H9 (cell line): ENCODE data around the gene CNTFR. TPM values are rescaled to one million over a fixed set of nuclear protein-coding genes. Genes with fewer than 3 reads are reported as not detected.

ENCODE experiments used
- DNase-seq: peaks from one replicate; pipeline ENCODE4 v3.0.0-alpha.2; 2017
- H2AFZ ChIP-seq: one replicate; pipeline ENCODE4 v1.6.1; 2013; ENCODE audit warnings: mild to moderate bottlenecking, low read length, control low read depth, moderate library complexity
- H2AK5ac ChIP-seq: 2 replicates; pipeline ENCODE4 v1.6.1; 2013; ENCODE audit warnings: low read length, control low read depth, mixed read lengths; ENCODE audit not compliant: insufficient read length
- H2BK120ac ChIP-seq: one replicate; pipeline ENCODE4 v1.6.1; 2013; ENCODE audit warnings: low read depth, mild to moderate bottlenecking, low read length, control low read depth, inconsistent platforms; ENCODE audit not compliant: poor library complexity, severe bottlenecking
- H2BK12ac ChIP-seq: 2 replicates; pipeline ENCODE4 v1.6.1; 2013; ENCODE audit warnings: low read length, control low read depth, mixed read lengths, low read depth; ENCODE audit not compliant: insufficient read length
- H2BK15ac ChIP-seq: 2 replicates; pipeline ENCODE4 v1.6.1; 2013; ENCODE audit warnings: low read depth, low read length, control low read depth
- H2BK20ac ChIP-seq: one replicate; pipeline ENCODE4 v1.6.1; 2013; ENCODE audit warnings: low read depth, mild to moderate bottlenecking, low read length, control low read depth, inconsistent platforms; ENCODE audit not compliant: poor library complexity, severe bottlenecking
- H2BK5ac ChIP-seq: 2 replicates; pipeline ENCODE4 v1.6.1; 2013; ENCODE audit warnings: low read length, control low read depth, mixed read lengths; ENCODE audit not compliant: insufficient read length
- H3K14ac ChIP-seq: 2 replicates; pipeline ENCODE4 v1.6.1; 2013; ENCODE audit warnings: low read length, control low read depth; ENCODE audit not compliant: insufficient read depth
- H3K18ac ChIP-seq: 2 replicates; pipeline ENCODE4 v1.6.1; 2013; ENCODE audit warnings: low read depth, mild to moderate bottlenecking, mixed read lengths, low read length, control low read depth; ENCODE audit not compliant: insufficient read length
- H3K23ac ChIP-seq: 2 replicates; pipeline ENCODE4 v1.6.1; 2013; ENCODE audit warnings: low read length, control low read depth, mixed read lengths, low read depth; ENCODE audit not compliant: insufficient read length
- H3K23me2 ChIP-seq: 2 replicates; pipeline ENCODE4 v1.6.1; 2013; ENCODE audit warnings: low read depth, mild to moderate bottlenecking, mixed read lengths, low read length, control low read depth; ENCODE audit not compliant: insufficient read length, poor library complexity, severe bottlenecking
- H3K27ac ChIP-seq: 2 replicates; pipeline ENCODE4 v1.5.1; 2013; ENCODE audit warnings: low read length, control low read depth, mixed read lengths, low read depth; ENCODE audit not compliant: insufficient read length
- H3K27me3 ChIP-seq: 2 replicates; pipeline ENCODE4 v1.6.1; 2013; ENCODE audit warnings: low read length, control low read depth, inconsistent platforms; ENCODE audit not compliant: insufficient read depth
- H3K4ac ChIP-seq: 2 replicates; pipeline ENCODE4 v1.6.1; 2013; ENCODE audit warnings: low read depth, mild to moderate bottlenecking, control low read depth, inconsistent platforms, low read length, moderate library complexity
- H3K4me1 ChIP-seq: 2 replicates; pipeline ENCODE4 v1.6.1; 2013; ENCODE audit warnings: low read length, control low read depth, inconsistent platforms; ENCODE audit not compliant: insufficient read depth
- H3K4me2 ChIP-seq: 2 replicates; pipeline ENCODE4 v1.6.1; 2013; ENCODE audit warnings: low read length, control low read depth, mixed read lengths; ENCODE audit not compliant: insufficient read length, insufficient read depth
- H3K56ac ChIP-seq: 2 replicates; pipeline ENCODE4 v1.6.1; 2013; ENCODE audit warnings: low read depth, mild to moderate bottlenecking, mixed read lengths, low read length, control low read depth; ENCODE audit not compliant: insufficient read length
- H3K79me1 ChIP-seq: 2 replicates; pipeline ENCODE4 v1.6.1; 2013; ENCODE audit warnings: low read depth, mild to moderate bottlenecking, moderate library complexity, low read length, control low read depth, inconsistent platforms; ENCODE audit not compliant: insufficient read depth, poor library complexity, severe bottlenecking
- H3K79me2 ChIP-seq: 2 replicates; pipeline ENCODE4 v1.6.1; 2013; ENCODE audit warnings: low read length, control low read depth, inconsistent platforms; ENCODE audit not compliant: insufficient read depth
- H3K9ac ChIP-seq: 2 replicates; pipeline ENCODE4 v1.6.1; 2013; ENCODE audit warnings: low read length, control low read depth, mixed read lengths; ENCODE audit not compliant: insufficient read length; ENCODE audit errors: extremely low read depth
- H3K9me3 ChIP-seq: one replicate; pipeline ENCODE4 v1.6.1; 2013; ENCODE audit warnings: low read depth, low read length, inconsistent platforms; ENCODE audit not compliant: control insufficient read depth
- H3T11ph ChIP-seq: one replicate; pipeline ENCODE4 v1.6.1; 2013; ENCODE audit warnings: mild to moderate bottlenecking, low read length, control low read depth, inconsistent platforms
- H4K20me1 ChIP-seq: one replicate; pipeline ENCODE4 v1.6.1; 2013; ENCODE audit not compliant: control insufficient read depth, insufficient read length, insufficient read depth
- H4K5ac ChIP-seq: 2 replicates; pipeline ENCODE4 v1.6.1; 2013; ENCODE audit warnings: low read depth, mild to moderate bottlenecking, mixed read lengths, low read length, control low read depth; ENCODE audit not compliant: insufficient read length
- H4K8ac ChIP-seq: replicated peaks from 2 replicates; pipeline ENCODE4 v1.6.1; 2013; ENCODE audit warnings: low read length, control low read depth, mixed read lengths, low read depth; ENCODE audit not compliant: insufficient read length
- H4K91ac ChIP-seq: 2 replicates; pipeline ENCODE4 v1.6.1; 2013; ENCODE audit warnings: low read depth, mild to moderate bottlenecking, moderate library complexity, mixed read lengths, low read length, control low read depth; ENCODE audit not compliant: insufficient read length
- H3K27ac Mint-ChIP-seq, 3 experiments: 2 replicates in 2 of 3; 3 replicates in 1 of 3; pipeline ENCODE4 v1.8.0; 2020 to 2021; ENCODE audit warnings: mixed read lengths in 3 of 3, mild to moderate bottlenecking in 1 of 3, moderate library complexity in 1 of 3
- H3K27me3 Mint-ChIP-seq: 2 replicates; pipeline ENCODE4 v1.8.0; 2021; ENCODE audit warnings: low read depth, mild to moderate bottlenecking, moderate library complexity, mixed read lengths
- H3K36me3 Mint-ChIP-seq, 3 experiments: 2 replicates in 2 of 3; 3 replicates in 1 of 3; pipeline ENCODE4 v1.8.0; 2020 to 2021; ENCODE audit warnings: low read depth in 3 of 3, mixed read lengths in 3 of 3; ENCODE audit not compliant: insufficient read depth in 1 of 3
- H3K4me1 Mint-ChIP-seq, 2 experiments: 2 replicates each; pipeline ENCODE4 v1.8.0; 2020; ENCODE audit warnings: mixed read lengths in 2 of 2
- H3K4me3 Mint-ChIP-seq, 2 experiments: 2 replicates in 1 of 2; 3 replicates in 1 of 2; pipeline ENCODE4 v1.8.0; 2020 to 2021; ENCODE audit warnings: mild to moderate bottlenecking in 2 of 2, mixed read lengths in 2 of 2, moderate library complexity in 1 of 2
- H3K9me3 Mint-ChIP-seq, 2 experiments: 2 replicates in 1 of 2; 3 replicates in 1 of 2; pipeline ENCODE4 v1.8.0; 2020; ENCODE audit warnings: mild to moderate bottlenecking in 2 of 2, mixed read lengths in 2 of 2, moderate library complexity in 1 of 2
- WGBS: extraction: QIAGEN DNeasy Blood & Tissue Kit; methylation state at CpG from one replicate; pipeline ENCODE4 v1.1.7; 2013; ENCODE audit warnings: missing lambda C conversion rate, low lambda C conversion rate, mixed read lengths; ENCODE audit not compliant: insufficient read length; ENCODE audit errors: extremely low coverage; 5-methylcytosine and 5-hydroxymethylcytosine counted together
- total RNA-seq: library from RNA; stranded (reverse); gene quantifications from 2 replicates; pipeline ENCODE4 v1.2.1, GENCODE V29; 2021
- TF ChIP-seq, protein P1 (sequence below): fragments of 200-600 bp; sonication (generic); conservative IDR thresholded peaks from 3 replicates; pipeline ENCODE4 v1.8.0; 2021; ENCODE audit warnings: antibody characterized with exemption, mild to moderate bottlenecking

The CNTFR gene
- total RNA-seq, 1 experiment from 2014 or later: 0.55 TPM

DNA sequence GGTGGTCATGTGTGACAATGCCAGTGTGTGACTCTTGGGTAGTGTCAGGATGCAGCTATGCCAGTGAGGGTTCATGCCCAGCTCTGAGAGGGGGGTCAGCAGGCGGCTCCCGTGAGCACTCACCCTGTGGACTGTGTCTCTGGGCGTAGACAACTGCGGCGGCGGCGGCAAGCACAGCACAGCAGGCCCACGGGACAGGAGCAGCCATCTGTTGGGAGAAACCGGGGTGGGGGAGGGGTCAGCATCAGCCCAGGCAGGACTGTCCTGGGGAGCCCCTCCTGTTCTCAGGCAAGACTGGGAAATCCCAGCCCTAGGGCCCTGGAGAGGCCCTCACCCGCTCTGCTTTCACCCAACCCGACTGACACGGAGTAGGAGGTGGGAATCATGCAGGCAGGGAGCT, 20.8 kb downstream of the CNTFR start:
- Histone ChIP-seq H3K27ac (no peak overlapping the region), H3K4me1 (no peaks in the 10 kb centered on the region; the same call in 1 of the 2 replicates), H4K91ac (no peak overlapping the region), H4K5ac (no peak overlapping the region), H3K79me2 (no peaks in the 10 kb centered on the region), H3K18ac (no peak overlapping the region), H4K20me1 (peaks cover 4% of the 10 kb centered on the region), H2BK12ac (no peak overlapping the region), H3K27me3 (no peaks in the 10 kb centered on the region), H3K9ac (no peak overlapping the region), H2BK20ac (no peak overlapping the region), H3T11ph (no peak overlapping the region), H3K14ac (no peak overlapping the region), H2AFZ (no peak overlapping the region), H3K23ac (no peak overlapping the region), H3K56ac (no peak overlapping the region), H3K79me1 (no peaks in the 10 kb centered on the region), H2AK5ac (no peak overlapping the region), H4K8ac (no peak overlapping the region), H2BK5ac (no peak overlapping the region), H3K9me3 (no peaks in the 10 kb centered on the region), H2BK120ac (no peak overlapping the region), H3K4ac (no peak overlapping the region), H2BK15ac (no peak overlapping the region), H3K23me2 (no peaks in the 10 kb centered on the region), H3K4me2 (no peak overlapping the region)
- no CpG with 5 or more reads among the region's 12 CpGs for WGBS
- TF ChIP-seq, protein P1, sequence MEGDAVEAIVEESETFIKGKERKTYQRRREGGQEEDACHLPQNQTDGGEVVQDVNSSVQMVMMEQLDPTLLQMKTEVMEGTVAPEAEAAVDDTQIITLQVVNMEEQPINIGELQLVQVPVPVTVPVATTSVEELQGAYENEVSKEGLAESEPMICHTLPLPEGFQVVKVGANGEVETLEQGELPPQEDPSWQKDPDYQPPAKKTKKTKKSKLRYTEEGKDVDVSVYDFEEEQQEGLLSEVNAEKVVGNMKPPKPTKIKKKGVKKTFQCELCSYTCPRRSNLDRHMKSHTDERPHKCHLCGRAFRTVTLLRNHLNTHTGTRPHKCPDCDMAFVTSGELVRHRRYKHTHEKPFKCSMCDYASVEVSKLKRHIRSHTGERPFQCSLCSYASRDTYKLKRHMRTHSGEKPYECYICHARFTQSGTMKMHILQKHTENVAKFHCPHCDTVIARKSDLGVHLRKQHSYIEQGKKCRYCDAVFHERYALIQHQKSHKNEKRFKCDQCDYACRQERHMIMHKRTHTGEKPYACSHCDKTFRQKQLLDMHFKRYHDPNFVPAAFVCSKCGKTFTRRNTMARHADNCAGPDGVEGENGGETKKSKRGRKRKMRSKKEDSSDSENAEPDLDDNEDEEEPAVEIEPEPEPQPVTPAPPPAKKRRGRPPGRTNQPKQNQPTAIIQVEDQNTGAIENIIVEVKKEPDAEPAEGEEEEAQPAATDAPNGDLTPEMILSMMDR: no peak
- no peak overlapping the region for H3K27ac Mint-ChIP-seq
- no peaks in the 10 kb centered on the region for H3K9me3 Mint-ChIP-seq
- peaks cover 19 to 43% of the 10 kb centered on the region in 2 experiments for H3K4me1 Mint-ChIP-seq
- DNase-seq: no peak
- H3K36me3 Mint-ChIP-seq: no peaks in the 10 kb centered on the region
- peaks cover 34% of the 10 kb centered on the region for H3K27me3 Mint-ChIP-seq
- H3K4me3 Mint-ChIP-seq: no peak overlapping the region; a peak in 1 of 5 replicates
